Endothelial cell (in vitro differentiated cells): Measurements from ENCODE around the gene SLC6A2. TPM values are rescaled to one million over a fixed set of nuclear protein-coding genes. Genes with fewer than 3 reads are reported as not detected.
A peak's percentile ranks its signal among the peaks of the same experiment; 100 is the strongest.

Source experiments
- DNase-seq: peaks from one replicate; pipeline ENCODE4 v3.0.0; 2021; ENCODE audit warnings: low spot score
- H3K27ac Mint-ChIP-seq: one replicate; pipeline ENCODE4 v1.8.0; 2021; ENCODE audit warnings: mixed read lengths, inconsistent platforms; ENCODE audit not compliant: unreplicated experiment
- H3K27me3 Mint-ChIP-seq: one replicate; pipeline ENCODE4 v1.8.0; 2021; ENCODE audit warnings: mild to moderate bottlenecking, moderate library complexity, mixed read lengths, inconsistent platforms; ENCODE audit not compliant: unreplicated experiment
- H3K36me3 Mint-ChIP-seq: one replicate; pipeline ENCODE4 v1.8.0; 2021; ENCODE audit warnings: mild to moderate bottlenecking, low read depth, mixed read lengths, inconsistent platforms; ENCODE audit not compliant: unreplicated experiment
- H3K4me1 Mint-ChIP-seq: one replicate; pipeline ENCODE4 v1.8.0; 2021; ENCODE audit warnings: mild to moderate bottlenecking, mixed read lengths, inconsistent platforms; ENCODE audit not compliant: unreplicated experiment
- H3K4me3 Mint-ChIP-seq: one replicate; pipeline ENCODE4 v1.8.0; 2021; ENCODE audit warnings: mild to moderate bottlenecking, mixed read lengths, inconsistent platforms; ENCODE audit not compliant: unreplicated experiment
- H3K9me3 Mint-ChIP-seq: one replicate; pipeline ENCODE4 v1.8.0; 2021; ENCODE audit warnings: mixed read lengths, inconsistent platforms; ENCODE audit not compliant: unreplicated experiment
- CTCF ChIP-seq: fragments of 200-600 bp; sonication (generic); IDR thresholded peaks from one replicate; pipeline ENCODE4 v1.5.0; 2021; ENCODE audit warnings: antibody characterized with exemption; ENCODE audit not compliant: unreplicated experiment
- total RNA-seq: library from RNA; stranded (reverse); fragmentation: NEBNext Ultra II Directional; extraction: Animal tissue kit (Norgen Biotek cat#: 25700); gene quantifications from one replicate; pipeline ENCODE4 v1.2.1, GENCODE V29; 2021; ENCODE audit not compliant: unreplicated experiment

Gene SLC6A2
- total RNA-seq, 1 donor from 2014 or later: not detected

- H3K27me3 Mint-ChIP-seq: no peaks in the 10 kb centered on the region
- no peak overlapping the region for H3K27ac Mint-ChIP-seq
- H3K36me3 Mint-ChIP-seq: no peaks in the 10 kb centered on the region
Observed at GRCh38 chr16:55711959-55712876, 56.4 kb downstream of the SLC6A2 start.

GRCh38 chr16:55713103-55713502, 57.3 kb downstream of the SLC6A2 start:
- H3K27ac Mint-ChIP-seq: no peak overlapping the region
- no peaks in the 10 kb centered on the region for H3K27me3 Mint-ChIP-seq

More at GRCh38 chr16:55711959-55712876, 56.4 kb downstream of the SLC6A2 start:
- DNase-seq: peak; percentile 75
- no peaks in the 10 kb centered on the region for H3K4me1 Mint-ChIP-seq
- H3K9me3 Mint-ChIP-seq: no peaks in the 10 kb centered on the region
- TF ChIP-seq CTCF: peak; percentile 73
- H3K4me3 Mint-ChIP-seq: no peak overlapping the region

GRCh38 chr16:55717326-55717725, 61.5 kb downstream of the SLC6A2 start:
- no peaks in the 10 kb centered on the region for H3K4me1 Mint-ChIP-seq
- no peak for TF ChIP-seq CTCF
- no peaks in the 10 kb centered on the region for H3K36me3 Mint-ChIP-seq
- no peak overlapping the region for H3K4me3 Mint-ChIP-seq
- peaks cover 5% of the 10 kb centered on the region for H3K27me3 Mint-ChIP-seq
- H3K9me3 Mint-ChIP-seq: no peaks in the 10 kb centered on the region
- no peak for DNase-seq
- H3K27ac Mint-ChIP-seq: no peak overlapping the region

More at GRCh38 chr16:55713103-55713502, 57.3 kb downstream of the SLC6A2 start:
- Mint-ChIP-seq H3K9me3 (no peaks in the 10 kb centered on the region), H3K4me1 (no peaks in the 10 kb centered on the region), H3K4me3 (no peak overlapping the region), H3K36me3 (no peaks in the 10 kb centered on the region)
- no peak for DNase-seq
- TF ChIP-seq CTCF: no peak

GRCh38 chr16:55725055-55725777, 69.4 kb downstream of the SLC6A2 start:
- Mint-ChIP-seq H3K27ac (no peak overlapping the region), H3K9me3 (no peaks in the 10 kb centered on the region), H3K36me3 (no peaks in the 10 kb centered on the region), H3K27me3 (peaks cover 5% of the 10 kb centered on the region), H3K4me1 (no peaks in the 10 kb centered on the region), H3K4me3 (no peak overlapping the region)
- no peak for DNase-seq
- no peak for TF ChIP-seq CTCF

- Mint-ChIP-seq H3K4me3 (no peak overlapping the region), H3K4me1 (no peaks in the 10 kb centered on the region), H3K9me3 (no peaks in the 10 kb centered on the region), H3K27ac (no peak overlapping the region), H3K27me3 (no peaks in the 10 kb centered on the region), H3K36me3 (no peaks in the 10 kb centered on the region)
- DNase-seq: no peak
- TF ChIP-seq CTCF: no peak
Observed at GRCh38 chr16:55728797-55729196, 73.0 kb downstream of the SLC6A2 start.
